Choroid plexus epithelial cell (primary cell): ENCODE measurements around the gene TSHZ3.

Experiments
- DNase-seq: peaks from one replicate; pipeline ENCODE4 v3.0.0-alpha.2; 2010; ENCODE audit warnings: low read depth
- H3K4me3 ChIP-seq: 2 replicates; pipeline ENCODE4 v1.5.1; 2011; ENCODE audit warnings: low read depth, mild to moderate bottlenecking, control low read depth, low read length, moderate library complexity
- CTCF ChIP-seq: conservative IDR thresholded peaks from 2 replicates; pipeline ENCODE4 v1.5.1; 2011; ENCODE audit warnings: low read depth, mild to moderate bottlenecking, control low read depth, inconsistent platforms, low read length, moderate library complexity

The TSHZ3 gene

DNA sequence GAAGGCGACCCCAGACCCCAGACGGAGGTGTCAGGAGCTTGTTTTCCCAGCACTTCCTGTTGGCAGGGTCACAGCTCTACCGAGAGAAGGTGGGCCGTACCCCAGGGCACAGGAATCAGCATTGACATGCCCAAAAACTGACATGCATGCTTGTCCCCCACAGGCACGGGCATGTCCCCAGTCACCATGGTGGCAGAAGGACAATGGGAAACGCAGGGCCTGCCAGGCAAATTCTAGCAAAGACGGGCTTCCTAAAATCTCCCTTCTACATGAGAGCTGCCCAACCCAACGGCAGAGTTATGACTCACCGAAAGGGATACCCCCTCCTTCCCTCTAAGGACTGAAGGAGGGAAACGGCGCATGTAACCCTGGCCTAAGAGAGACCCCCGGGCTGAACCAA is 18.5 kb downstream of the TSHZ3 start:
- no peak for DNase-seq
- no peak for TF ChIP-seq CTCF

GRCh38 chr19:31330237-31330636 is 19.0 kb downstream of the TSHZ3 start:
- no peak for TF ChIP-seq CTCF
- no peak for DNase-seq
- no peak overlapping the region for H3K4me3 ChIP-seq

More for the DNA sequence above, 18.5 kb downstream of the TSHZ3 start:
- no peak overlapping the region for H3K4me3 ChIP-seq

DNA sequence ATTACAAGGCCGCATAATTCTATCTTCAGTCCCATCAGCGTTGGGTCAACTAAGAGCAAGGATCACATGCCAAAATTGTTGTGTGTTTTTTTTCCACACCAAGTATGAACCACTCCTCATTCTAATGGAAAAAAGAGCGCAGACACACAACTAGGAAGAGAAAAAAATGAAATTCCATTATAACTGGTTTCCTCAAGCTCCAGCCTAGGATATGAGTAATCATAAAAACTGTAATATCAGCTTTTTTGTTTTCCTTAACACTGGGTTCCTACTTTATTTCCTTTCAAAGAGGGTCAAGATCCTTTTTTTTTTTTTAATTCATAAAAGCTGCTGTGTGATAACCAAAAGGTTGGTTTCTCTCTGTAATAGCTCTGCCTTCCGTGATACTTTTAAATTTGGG is 19.4 kb downstream of the TSHZ3 start:
- no peak overlapping the region for H3K4me3 ChIP-seq
- no peak for DNase-seq
- TF ChIP-seq CTCF: no peak

- no peak for DNase-seq
- no peak for TF ChIP-seq CTCF
- no peak overlapping the region for H3K4me3 ChIP-seq
Measured at GRCh38 chr19:31328238-31328637, 21.0 kb downstream of the TSHZ3 start.

GRCh38 chr19:31326329-31327028 is 22.8 kb downstream of the TSHZ3 start:
- no peak for TF ChIP-seq CTCF
- H3K4me3 ChIP-seq: no peak overlapping the region

GRCh38 chr19:31325342-31325741 is 23.9 kb downstream of the TSHZ3 start:
- DNase-seq: no peak
- TF ChIP-seq CTCF: no peak
- no peak overlapping the region for H3K4me3 ChIP-seq

More at GRCh38 chr19:31326329-31327028, 22.8 kb downstream of the TSHZ3 start:
- DNase-seq: no peak

GRCh38 chr19:31319465-31319864 is 29.8 kb downstream of the TSHZ3 start:
- TF ChIP-seq CTCF: no peak
- no peak overlapping the region for H3K4me3 ChIP-seq
- DNase-seq: no peak
